ENCODE data around the gene PNCK. TPM values are rescaled to one million over a fixed set of nuclear protein-coding genes. Genes with fewer than 3 reads are reported as not detected.

PNCK gene
- total RNA-seq, 1 experiment from 2014 or later: 0.60 TPM

GRCh38 chrX:153681175-153681574 is 7.6 kb upstream of the PNCK start:
- H3K9me3 ChIP-seq (ENCODE audit: low read depth, low read length, poor library complexity, severe bottlenecking): no peaks in the 10 kb centered on the region
- CTCF ChIA-PET: no interaction called here
- POLR2A ChIA-PET (ENCODE audit: low non-redundant PET): no interaction called here
- no peaks in the 10 kb centered on the region for H3K4me1 ChIP-seq (ENCODE audit: insufficient read depth, low read length, poor library complexity, severe bottlenecking)
- H3K36me3 ChIP-seq (ENCODE audit: insufficient read depth, low read length, poor library complexity, severe bottlenecking): no peaks in the 10 kb centered on the region
- TF ChIP-seq CTCF (conservative IDR thresholded peaks at IDR 0.05; ENCODE audit: low read depth, low read length) (no peak), EZH2 (IDR thresholded peaks at IDR 0.05; ENCODE audit: borderline replicate concordance, low read depth, low read length, poor library complexity, severe bottlenecking) (no peak)
- no peak overlapping the region for H3K4me3 ChIP-seq (ENCODE audit: low read depth, low read length, poor library complexity, severe bottlenecking)
- DNase-seq (ENCODE audit: low spot score): no peak
- intact Hi-C loops (cut with micrococcal nuclease; ENCODE audit: unreplicated experiment): no loop called here
- H3K27me3 ChIP-seq (replicated peaks; ENCODE audit: insufficient read depth, low read depth, low read length, poor library complexity): no peaks in the 10 kb centered on the region
- H3K27ac ChIP-seq (ENCODE audit: low read depth, low read length, poor library complexity, severe bottlenecking): no peak overlapping the region
- BruUV-seq (replicated peaks): no TSS peak

GRCh38 chrX:153674219-153674851 is 722 bp upstream of the PNCK start:
- no TSS peak for BruUV-seq (replicated peaks)
- POLR2A ChIA-PET (ENCODE audit: low non-redundant PET): no interaction called here
- no peaks in the 10 kb centered on the region for H3K4me1 ChIP-seq (ENCODE audit: insufficient read depth, low read length, poor library complexity, severe bottlenecking)
- H3K27me3 ChIP-seq (replicated peaks; ENCODE audit: insufficient read depth, low read depth, low read length, poor library complexity): no peaks in the 10 kb centered on the region
- no peak for DNase-seq (ENCODE audit: low spot score)
- CTCF ChIA-PET: no interaction called here
- no peak overlapping the region for H3K4me3 ChIP-seq (ENCODE audit: low read depth, low read length, poor library complexity, severe bottlenecking)
- intact Hi-C loops (cut with micrococcal nuclease; ENCODE audit: unreplicated experiment): no loop called here
- no peaks in the 10 kb centered on the region for H3K36me3 ChIP-seq (ENCODE audit: insufficient read depth, low read length, poor library complexity, severe bottlenecking)
- no peak overlapping the region for H3K27ac ChIP-seq (ENCODE audit: low read depth, low read length, poor library complexity, severe bottlenecking)
- H3K9me3 ChIP-seq (ENCODE audit: low read depth, low read length, poor library complexity, severe bottlenecking): no peaks in the 10 kb centered on the region
- no peak for TF ChIP-seq EZH2 (IDR thresholded peaks at IDR 0.05; ENCODE audit: borderline replicate concordance, low read depth, low read length, poor library complexity, severe bottlenecking)
- no peak for TF ChIP-seq CTCF (conservative IDR thresholded peaks at IDR 0.05; ENCODE audit: low read depth, low read length)

GRCh38 chrX:153672531-153673427 is 834 bp downstream of the PNCK start:
- Histone ChIP-seq H3K27me3 (replicated peaks; ENCODE audit: insufficient read depth, low read depth, low read length, poor library complexity) (no peaks in the 10 kb centered on the region), H3K9me3 (ENCODE audit: low read depth, low read length, poor library complexity, severe bottlenecking) (no peaks in the 10 kb centered on the region), H3K4me3 (ENCODE audit: low read depth, low read length, poor library complexity, severe bottlenecking) (no peak overlapping the region), H3K27ac (ENCODE audit: low read depth, low read length, poor library complexity, severe bottlenecking) (no peak overlapping the region), H3K36me3 (ENCODE audit: insufficient read depth, low read length, poor library complexity, severe bottlenecking) (no peaks in the 10 kb centered on the region), H3K4me1 (ENCODE audit: insufficient read depth, low read length, poor library complexity, severe bottlenecking) (no peaks in the 10 kb centered on the region)
- intact Hi-C loops (cut with micrococcal nuclease; ENCODE audit: unreplicated experiment): no loop called here
- no TSS peak for BruUV-seq (replicated peaks)
- ChIA-PET POLR2A (ENCODE audit: low non-redundant PET) (no interaction called here), CTCF (no interaction called here)
- no peak for DNase-seq (ENCODE audit: low spot score)
- TF ChIP-seq EZH2 (IDR thresholded peaks at IDR 0.05; ENCODE audit: borderline replicate concordance, low read depth, low read length, poor library complexity, severe bottlenecking): no peak
- no peak for TF ChIP-seq CTCF (conservative IDR thresholded peaks at IDR 0.05; ENCODE audit: low read depth, low read length)

Measured in A673 (cell line).